Type B pancreatic cell (in vitro differentiated cells): Measurements from ENCODE around the gene TARDBP. TPM values are rescaled to one million over a fixed set of nuclear protein-coding genes. Genes with fewer than 3 reads are reported as not detected.

Experiments used
- DNase-seq: peaks from one replicate; pipeline ENCODE4 v3.0.0; 2021; ENCODE audit warnings: mixed read lengths; ENCODE audit not compliant: unreplicated experiment; ENCODE audit errors: extremely low spot score
- H3K27ac Mint-ChIP-seq: 2 replicates; pipeline ENCODE4 v1.8.0; 2021; ENCODE audit warnings: mild to moderate bottlenecking, mixed read lengths
- H3K27me3 Mint-ChIP-seq: 2 replicates; pipeline ENCODE4 v1.8.0; 2021; ENCODE audit warnings: mixed read lengths
- H3K36me3 Mint-ChIP-seq: 2 replicates; pipeline ENCODE4 v1.8.0; 2021; ENCODE audit warnings: mixed read lengths
- H3K4me1 Mint-ChIP-seq: one replicate; pipeline ENCODE4 v1.8.0; 2021; ENCODE audit warnings: mixed read lengths; ENCODE audit not compliant: unreplicated experiment
- H3K4me3 Mint-ChIP-seq: 2 replicates; pipeline ENCODE4 v1.8.0; 2021; ENCODE audit warnings: mild to moderate bottlenecking, mixed read lengths
- H3K9me3 Mint-ChIP-seq: 2 replicates; pipeline ENCODE4 v1.8.0; 2021; ENCODE audit warnings: mixed read lengths
- long read RNA-seq: library from polyadenylated mRNA; unstranded; transcript quantifications from one replicate; pipeline ENCODE4 v2.0.0, GENCODE V29; 2020
- total RNA-seq: library from RNA; stranded (reverse); gene quantifications from 2 replicates; pipeline ENCODE4 v1.2.1, GENCODE V29; 2021; ENCODE audit warnings: low replicate concordance
- TF ChIP-seq, protein P1 (sequence below): fragments of 200-600 bp; sonication (generic); conservative IDR thresholded peaks from 2 replicates; pipeline ENCODE4 v1.5.0; 2021; ENCODE audit warnings: antibody characterized with exemption, mild to moderate bottlenecking

The TARDBP gene
- 153 and 188 TPM in 2 replicates for total RNA-seq
- long read RNA-seq, full-length matches to known transcripts, result 454 of 501 reads
- long read RNA-seq, partial matches to known transcripts, result 19 of 501 reads
- long read RNA-seq, other reads (novel, unspliced or antisense), result 28 of 501 reads

DNA sequence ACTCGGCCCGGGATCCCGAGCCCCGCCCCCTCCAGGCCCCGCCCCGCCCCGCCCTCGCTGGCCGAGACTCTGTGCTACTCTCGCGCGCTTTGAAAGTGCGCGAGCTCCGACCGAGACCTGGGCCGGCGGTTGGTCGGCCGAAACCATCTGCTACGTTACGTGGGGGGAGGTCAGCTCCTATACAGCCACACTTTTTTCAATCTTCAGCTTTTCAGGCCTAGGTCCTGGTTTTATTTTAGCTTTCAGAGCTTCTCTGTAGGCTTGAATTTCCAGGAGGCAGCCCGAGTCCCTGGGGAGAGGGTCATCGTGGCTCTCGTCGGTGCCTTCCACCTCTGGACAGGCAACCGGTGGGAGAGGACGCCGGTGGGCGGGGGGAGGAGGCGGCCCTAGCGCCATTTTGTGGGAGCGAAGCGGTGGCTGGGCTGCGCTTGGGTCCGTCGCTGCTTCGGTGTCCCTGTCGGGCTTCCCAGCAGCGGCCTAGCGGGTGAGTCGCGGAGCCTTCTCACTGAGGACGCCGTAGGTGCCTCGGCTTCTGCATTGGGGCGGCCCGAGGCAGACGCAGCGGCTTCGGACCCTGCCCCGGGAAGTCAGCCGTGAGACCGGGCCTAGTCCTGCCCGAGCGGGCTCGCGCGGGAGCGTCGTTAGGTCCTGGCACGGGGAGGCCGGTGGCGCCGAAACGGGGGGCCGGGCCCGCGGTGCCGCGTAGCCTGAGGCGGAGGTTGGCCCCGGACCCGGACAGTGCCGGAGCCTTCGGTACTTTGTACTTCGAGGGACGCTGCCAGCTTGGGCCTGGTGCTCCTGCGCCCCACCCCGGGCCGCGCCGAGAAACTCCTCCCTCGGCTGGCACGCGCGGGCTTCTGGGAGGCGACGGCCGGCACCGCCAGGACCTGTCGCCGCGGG, at the start of gene TARDBP:
TSS of gene TARDBP (plus strand) at position 395 of the 900 bp plus-strand sequence. CDS start 1,074 bp downstream, outside the sequence.
- Mint-ChIP-seq H3K27me3 (no peaks in the 10 kb centered on the region), H3K27ac (peak within 1 kb of the TSS; percentile 98), H3K4me1 (peaks cover 11% of the 10 kb centered on the region), H3K36me3 (peaks cover 21% of the 10 kb centered on the region), H3K9me3 (no peaks in the 10 kb centered on the region), H3K4me3 (peak within 1 kb of the TSS; percentile 92)
- peak; percentile 92 for DNase-seq
- TF ChIP-seq, protein P1, sequence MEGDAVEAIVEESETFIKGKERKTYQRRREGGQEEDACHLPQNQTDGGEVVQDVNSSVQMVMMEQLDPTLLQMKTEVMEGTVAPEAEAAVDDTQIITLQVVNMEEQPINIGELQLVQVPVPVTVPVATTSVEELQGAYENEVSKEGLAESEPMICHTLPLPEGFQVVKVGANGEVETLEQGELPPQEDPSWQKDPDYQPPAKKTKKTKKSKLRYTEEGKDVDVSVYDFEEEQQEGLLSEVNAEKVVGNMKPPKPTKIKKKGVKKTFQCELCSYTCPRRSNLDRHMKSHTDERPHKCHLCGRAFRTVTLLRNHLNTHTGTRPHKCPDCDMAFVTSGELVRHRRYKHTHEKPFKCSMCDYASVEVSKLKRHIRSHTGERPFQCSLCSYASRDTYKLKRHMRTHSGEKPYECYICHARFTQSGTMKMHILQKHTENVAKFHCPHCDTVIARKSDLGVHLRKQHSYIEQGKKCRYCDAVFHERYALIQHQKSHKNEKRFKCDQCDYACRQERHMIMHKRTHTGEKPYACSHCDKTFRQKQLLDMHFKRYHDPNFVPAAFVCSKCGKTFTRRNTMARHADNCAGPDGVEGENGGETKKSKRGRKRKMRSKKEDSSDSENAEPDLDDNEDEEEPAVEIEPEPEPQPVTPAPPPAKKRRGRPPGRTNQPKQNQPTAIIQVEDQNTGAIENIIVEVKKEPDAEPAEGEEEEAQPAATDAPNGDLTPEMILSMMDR, result no peak

DNA sequence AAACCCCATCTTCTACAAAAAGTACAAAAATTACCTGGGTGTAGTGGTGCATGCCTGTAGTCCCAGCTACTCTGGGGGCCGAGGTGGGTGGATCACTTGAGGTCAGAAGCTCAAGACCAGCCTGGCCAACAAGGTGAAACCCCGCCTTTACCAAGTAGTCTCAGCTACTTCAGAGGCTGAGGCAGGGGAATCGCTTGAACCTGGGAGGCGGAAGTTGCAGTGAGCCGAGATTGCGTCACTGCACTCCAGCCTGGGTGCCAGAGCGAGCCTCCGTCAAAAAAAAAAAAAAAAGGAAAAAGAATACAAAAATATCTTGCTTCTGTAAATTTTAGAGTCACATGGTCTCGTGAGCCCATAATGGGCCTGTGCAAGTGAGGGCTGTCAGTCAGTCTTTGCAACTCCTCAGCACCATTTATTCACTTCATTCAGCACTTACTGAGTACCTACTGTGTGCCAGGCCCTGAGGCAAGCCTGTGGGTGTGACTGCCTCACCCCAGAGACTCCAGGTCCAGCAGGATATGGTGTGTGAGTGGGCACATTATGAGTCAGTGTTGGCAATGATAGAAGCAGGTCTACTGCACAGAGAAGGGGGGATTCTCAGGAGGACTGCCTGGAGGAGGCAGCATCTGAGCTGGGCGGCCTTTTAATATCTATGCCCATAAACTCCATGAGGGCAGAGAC, 46.8 kb upstream of the TARDBP start:
- Mint-ChIP-seq H3K36me3 (no peaks in the 10 kb centered on the region), H3K4me1 (peaks cover 14% of the 10 kb centered on the region), H3K4me3 (no peak overlapping the region), H3K9me3 (no peaks in the 10 kb centered on the region), H3K27ac (no peak overlapping the region), H3K27me3 (peaks cover 25% of the 10 kb centered on the region)
- no peak for DNase-seq
- TF ChIP-seq, protein P1, result no peak

DNA sequence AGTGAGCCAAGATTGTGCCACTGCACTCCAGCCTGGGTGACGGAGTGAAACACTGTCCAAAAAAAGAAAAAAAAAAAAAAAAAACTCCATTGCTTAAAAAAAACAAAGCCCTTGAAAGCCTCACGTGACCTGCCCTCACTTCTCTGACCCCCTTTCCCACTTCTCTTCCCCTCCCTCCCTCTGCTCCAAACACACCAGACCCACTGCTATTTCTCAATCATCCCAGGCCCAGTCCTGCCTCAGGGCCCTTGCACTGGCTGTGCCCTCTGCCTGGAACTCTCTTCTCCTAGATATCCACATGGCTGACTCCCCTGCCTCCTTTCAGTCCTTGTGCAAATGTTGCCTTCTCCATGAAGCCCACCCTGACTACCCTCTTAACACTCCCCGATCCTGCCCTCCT, 45.4 kb upstream of the TARDBP start:
- Mint-ChIP-seq H3K27ac (no peak overlapping the region), H3K4me1 (peaks cover 14% of the 10 kb centered on the region), H3K36me3 (no peaks in the 10 kb centered on the region), H3K4me3 (no peak overlapping the region), H3K27me3 (peaks cover 33% of the 10 kb centered on the region), H3K9me3 (no peaks in the 10 kb centered on the region)
- no peak for DNase-seq
- TF ChIP-seq, protein P1, result no peak

DNA sequence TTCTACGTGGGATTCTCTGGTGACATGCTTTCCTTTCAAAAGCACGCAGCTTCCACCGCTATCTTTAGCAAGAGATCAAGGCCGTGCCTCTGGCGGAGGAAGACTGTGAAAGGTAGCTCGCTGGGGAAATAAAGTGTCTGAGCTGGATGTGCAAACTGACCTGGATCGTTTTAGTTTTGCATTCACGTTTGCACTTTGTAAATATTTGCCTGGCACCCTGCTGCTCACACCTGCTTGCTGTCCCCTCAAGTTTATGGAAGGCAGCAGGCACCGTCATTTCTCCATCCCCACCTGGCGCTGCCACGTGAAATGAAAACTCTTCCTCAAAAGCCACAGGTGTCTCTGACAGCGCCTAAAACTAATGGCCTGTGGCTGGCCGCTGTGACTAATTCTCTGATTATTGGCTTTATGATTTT, 44.0 kb upstream of the TARDBP start:
- Mint-ChIP-seq H3K9me3 (no peaks in the 10 kb centered on the region), H3K4me3 (no peak overlapping the region), H3K27me3 (peaks cover 33% of the 10 kb centered on the region), H3K36me3 (no peaks in the 10 kb centered on the region), H3K27ac (peak overlapping the region; percentile 43), H3K4me1 (peaks cover 14% of the 10 kb centered on the region)
- DNase-seq, result no peak
- TF ChIP-seq, protein P1, result no peak

DNA sequence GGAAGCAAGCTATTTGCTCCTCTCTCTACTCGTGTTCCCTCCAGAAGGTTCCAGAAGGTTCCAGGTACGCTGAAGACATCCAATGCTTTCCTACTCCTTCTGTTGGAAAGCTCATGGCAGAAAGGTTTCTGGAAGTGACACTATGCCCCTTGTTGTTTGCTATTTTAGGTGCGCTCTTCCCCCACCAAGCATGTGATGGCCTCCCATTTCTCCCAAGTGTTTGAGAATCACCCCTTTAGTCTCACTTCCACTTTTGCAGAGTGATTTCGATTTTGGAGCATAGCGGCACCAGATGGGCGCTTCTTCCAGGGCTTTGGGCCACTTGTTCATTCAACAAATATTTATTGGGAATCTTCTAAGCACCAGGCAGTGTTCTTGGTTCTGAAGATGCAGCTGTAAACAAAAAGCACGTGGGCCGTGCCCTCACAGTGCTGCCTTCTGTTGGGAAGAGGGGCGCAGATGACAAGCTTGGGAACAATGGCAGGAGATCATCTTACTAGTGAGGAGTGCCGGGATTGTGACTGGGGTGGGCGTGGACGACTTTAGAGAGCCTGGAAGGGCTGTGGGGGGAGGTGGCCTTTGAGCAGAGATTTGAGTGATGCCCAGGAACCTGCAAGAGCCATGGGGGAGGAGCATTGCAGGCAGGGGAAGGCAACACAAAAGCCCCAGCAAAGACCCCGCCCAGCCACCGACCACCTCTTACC, 43.0 kb upstream of the TARDBP start:
- Mint-ChIP-seq H3K9me3 (no peaks in the 10 kb centered on the region), H3K36me3 (no peaks in the 10 kb centered on the region), H3K4me1 (peaks cover 14% of the 10 kb centered on the region), H3K27ac (peak overlapping the region; percentile 13), H3K27me3 (peaks cover 30% of the 10 kb centered on the region), H3K4me3 (no peak overlapping the region)
- TF ChIP-seq, protein P1, result no peak
- DNase-seq, result no peak
